ENCODE results near the gene ATF7. TPM values are rescaled to one million over a fixed set of nuclear protein-coding genes. Genes with fewer than 3 reads are reported as not detected.

The ATF7 gene
- total and polyA plus RNA-seq, 9 of the 15 experiments (the other 6 are each of a cell fraction or from before 2014, with no cell fraction given), result 10.6 to 30.4 (median 20.7) TPM

- TF ChIP-seq E2F4 (CRISPR knock-in tag; IDR thresholded peaks at IDR 0.05; ENCODE audit: low read depth) (no peak), BCOR (IDR thresholded peaks at IDR 0.05) (no peak), ELF4 (CRISPR knock-in tag; IDR thresholded peaks at IDR 0.05) (no peak), POLR2AphosphoS5 (IDR thresholded peaks at IDR 0.05; ENCODE audit: control insufficient read depth, insufficient read depth, low read depth, low read length) (peak; percentile 69), RREB1 (CRISPR knock-in tag; IDR thresholded peaks at IDR 0.05) (no peak), HES1 (IDR thresholded peaks at IDR 0.05; ENCODE audit: low read depth) (no peak), MNT (conservative IDR thresholded peaks at IDR 0.05) (no peak), ZNF511 (CRISPR knock-in tag; IDR thresholded peaks at IDR 0.05) (no peak), SMC3 (conservative IDR thresholded peaks at IDR 0.05; ENCODE audit: insufficient read depth, low read depth, low read length) (no peak)
These were observed 145.4 kb downstream of the ATF7 start (continued) for GRCh38 chr12:53480491-53481442.

Measured in K562 (cell line).